Activated CD8-positive, alpha-beta T cell treated with anti-CD3 and anti-CD28 coated beads, Interleukin-2, amount 10 ng/mL, durations not matched to agents 7 days and 5 days (primary cell): ENCODE results near the gene ESPN. TPM values are rescaled to one million over a fixed set of nuclear protein-coding genes. Genes with fewer than 3 reads are reported as not detected.

Experiments
- ATAC-seq: fragments of 150-1000 bp; cut with Tn5 transposase; one replicate; pipeline ENCODE4 v1.10.0; 2021; ENCODE audit warnings: moderate library complexity
- CTCF ChIA-PET: fragments of 350-600 bp; sonication (Branson Sonifier 250); formaldehyde crosslinking; loops from one replicate; lab custom pipeline; 2021; ENCODE audit warnings: antibody characterized with exemption; lab: Charles Lee
- POLR2A ChIA-PET: fragments of 350-600 bp; sonication (Branson Sonifier 250); formaldehyde crosslinking; loops from one replicate; lab custom pipeline; 2021; ENCODE audit warnings: antibody characterized with exemption; lab: Charles Lee
- DNase-seq: peaks from one replicate; pipeline ENCODE4 v3.0.0-alpha.2; 2020
- H3K27ac Mint-ChIP-seq: one replicate; pipeline ENCODE4 v1.8.0; 2021; ENCODE audit warnings: mild to moderate bottlenecking, mixed read lengths
- H3K27me3 Mint-ChIP-seq: one replicate; pipeline ENCODE4 v1.8.0; 2021; ENCODE audit warnings: low read depth, mixed read lengths
- H3K36me3 Mint-ChIP-seq: one replicate; pipeline ENCODE4 v1.8.0; 2021; ENCODE audit warnings: low read depth, mixed read lengths
- H3K4me1 Mint-ChIP-seq: one replicate; pipeline ENCODE4 v1.8.0; 2021; ENCODE audit warnings: low read depth, mixed read lengths
- H3K4me3 Mint-ChIP-seq: one replicate; pipeline ENCODE4 v1.8.0; 2021; ENCODE audit warnings: mild to moderate bottlenecking, mixed read lengths
- H3K9me3 Mint-ChIP-seq: one replicate; pipeline ENCODE4 v1.8.0; 2022; ENCODE audit warnings: mixed read lengths; ENCODE audit not compliant: insufficient read depth
- total RNA-seq, 2 experiments: library from RNA; stranded (reverse); gene quantifications; one replicate each; pipeline ENCODE4 v1.2.3, GENCODE V29; 2021

ESPN gene
- total RNA-seq, 2 experiments from 2014 or later = 0.61 to 1.0 TPM

DNA sequence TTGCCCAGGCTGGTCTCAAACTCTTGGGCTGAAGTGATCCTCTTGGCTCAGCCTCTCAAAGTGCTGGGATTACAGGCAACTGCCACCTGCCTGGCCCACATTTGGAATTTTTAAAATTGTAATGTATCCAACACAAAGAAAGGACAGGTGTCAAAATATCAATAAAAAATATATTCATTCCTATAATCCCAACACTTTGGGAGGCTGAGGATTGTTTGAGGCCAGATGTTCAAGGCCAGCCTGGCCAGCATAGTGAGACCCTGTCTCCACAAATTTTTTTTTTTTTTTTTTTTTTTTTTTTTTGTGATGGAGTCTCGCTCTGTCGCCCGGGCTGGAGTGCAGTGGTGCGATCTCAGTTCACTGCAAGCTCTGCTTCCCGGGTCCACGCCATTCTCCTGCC lies 14.8 kb upstream of the ESPN start:
- ChIA-PET POLR2A (no interaction called here), CTCF (interaction anchor here (1.3 to 3.6 kb wide), 2 partner anchors 61 to 164 kb away, joined by 3 to 11 read pairs; no protein-coding TSS in a partner anchor)
- peaks cover 32% of the 10 kb centered on the region for H3K27me3 Mint-ChIP-seq

GRCh38 chr1:6410248-6410893 lies 14.2 kb upstream of the ESPN start:
- no peaks in the 10 kb centered on the region for H3K9me3 Mint-ChIP-seq
- H3K4me1 Mint-ChIP-seq = peaks cover 12% of the 10 kb centered on the region
- no peak overlapping the region for H3K4me3 Mint-ChIP-seq
- DNase-seq = no peak
- H3K27me3 Mint-ChIP-seq = peaks cover 35% of the 10 kb centered on the region
- H3K27ac Mint-ChIP-seq = no peak overlapping the region
- no peak for ATAC-seq
- no peaks in the 10 kb centered on the region for H3K36me3 Mint-ChIP-seq
- POLR2A ChIA-PET = no interaction called here
- CTCF ChIA-PET = interaction anchor here (0.6 to 4.7 kb wide), 3 partner anchors 13 to 165 kb away, joined by 3 to 21 read pairs (median 11); no protein-coding TSS in a partner anchor

More for the DNA sequence above, 14.8 kb upstream of the ESPN start:
- Mint-ChIP-seq H3K9me3 (no peaks in the 10 kb centered on the region), H3K4me1 (peaks cover 9% of the 10 kb centered on the region), H3K36me3 (no peaks in the 10 kb centered on the region), H3K27ac (no peak overlapping the region), H3K4me3 (no peak overlapping the region)
- ATAC-seq (no peak), DNase-seq (no peak)

- Mint-ChIP-seq H3K27ac (no peak overlapping the region), H3K4me3 (no peak overlapping the region), H3K4me1 (peaks cover 15% of the 10 kb centered on the region), H3K36me3 (no peaks in the 10 kb centered on the region), H3K27me3 (peaks cover 55% of the 10 kb centered on the region), H3K9me3 (no peaks in the 10 kb centered on the region)
- ChIA-PET POLR2A (no interaction called here), CTCF (interaction anchor here (1.2 to 4.7 kb wide), 7 partner anchors 8 to 167 kb away, joined by 4 to 21 read pairs (median 8); no protein-coding TSS in a partner anchor)
- ATAC-seq (no peak), DNase-seq (no peak)
Measured at GRCh38 chr1:6412896-6413295, 11.7 kb upstream of the ESPN start.

DNA sequence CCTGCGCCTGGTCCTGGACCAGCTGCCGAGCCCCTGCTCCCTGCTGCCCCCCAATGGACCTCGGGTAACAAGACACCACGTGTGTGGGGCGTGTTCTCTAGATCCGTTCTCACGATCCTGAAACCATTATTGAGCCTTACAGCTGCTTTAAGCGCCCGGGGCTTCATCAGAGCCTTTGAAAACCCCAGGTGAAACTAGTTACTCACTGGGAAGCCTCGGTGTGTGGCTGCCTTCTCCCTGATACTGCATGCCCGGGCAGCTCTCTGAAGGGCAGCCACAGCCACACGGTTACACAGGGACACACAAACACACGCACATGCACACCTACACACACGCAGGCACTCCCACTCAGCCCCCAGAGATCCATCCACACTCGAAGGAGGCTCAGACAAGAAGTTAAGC lies 10.1 kb upstream of the ESPN start:
- H3K9me3 Mint-ChIP-seq = no peaks in the 10 kb centered on the region
- no peak overlapping the region for H3K27ac Mint-ChIP-seq
- ATAC-seq (peak; percentile 85), DNase-seq (peak; percentile 66)
- H3K27me3 Mint-ChIP-seq = peaks cover 59% of the 10 kb centered on the region
- H3K4me1 Mint-ChIP-seq = peaks cover 15% of the 10 kb centered on the region
- CTCF ChIA-PET = interaction anchor here (0.8 to 4.7 kb wide), 16 partner anchors 9 to 169 kb away, joined by 3 to 21 read pairs (median 4); no protein-coding TSS in a partner anchor
- H3K4me3 Mint-ChIP-seq = no peak overlapping the region
- H3K36me3 Mint-ChIP-seq = no peaks in the 10 kb centered on the region
- POLR2A ChIA-PET = no interaction called here

DNA sequence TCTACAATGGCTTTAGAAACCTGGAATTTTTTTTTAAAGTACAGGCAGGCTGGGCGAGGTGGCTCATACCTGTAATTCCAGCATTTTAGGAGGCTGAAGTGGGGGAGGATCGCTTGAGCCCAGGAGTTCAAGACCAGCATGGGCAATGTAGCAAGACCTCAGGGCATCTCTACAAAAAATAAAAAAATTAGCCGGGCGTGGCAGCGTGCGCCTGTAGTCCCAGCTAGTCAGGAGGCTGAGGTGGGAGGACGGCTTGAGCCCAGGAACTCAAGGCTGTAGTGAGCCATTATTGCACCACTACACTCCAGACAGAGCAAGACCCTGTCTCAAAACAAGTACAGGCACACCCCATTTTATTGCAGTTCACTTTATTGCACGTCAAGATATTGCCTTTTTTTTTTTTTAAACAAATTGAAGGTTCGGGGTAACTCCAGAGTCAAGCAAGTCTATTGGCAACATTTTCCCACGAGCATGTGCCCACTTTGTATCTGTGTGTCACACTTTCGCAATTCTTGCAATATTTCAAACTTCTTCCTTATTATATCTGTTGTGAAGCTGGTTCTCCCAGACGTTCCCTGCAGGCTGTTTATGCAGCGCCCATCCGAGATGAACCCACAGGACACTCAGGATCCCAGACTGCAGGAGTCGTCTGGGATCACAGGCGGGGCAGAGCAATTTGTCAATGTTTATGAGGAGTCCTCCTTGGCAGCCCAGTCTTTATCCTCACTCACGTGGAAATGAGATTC lies 9.5 kb upstream of the ESPN start:
- peaks cover 61% of the 10 kb centered on the region for H3K27me3 Mint-ChIP-seq
- H3K9me3 Mint-ChIP-seq = no peaks in the 10 kb centered on the region
- H3K27ac Mint-ChIP-seq = no peak overlapping the region

DNA sequence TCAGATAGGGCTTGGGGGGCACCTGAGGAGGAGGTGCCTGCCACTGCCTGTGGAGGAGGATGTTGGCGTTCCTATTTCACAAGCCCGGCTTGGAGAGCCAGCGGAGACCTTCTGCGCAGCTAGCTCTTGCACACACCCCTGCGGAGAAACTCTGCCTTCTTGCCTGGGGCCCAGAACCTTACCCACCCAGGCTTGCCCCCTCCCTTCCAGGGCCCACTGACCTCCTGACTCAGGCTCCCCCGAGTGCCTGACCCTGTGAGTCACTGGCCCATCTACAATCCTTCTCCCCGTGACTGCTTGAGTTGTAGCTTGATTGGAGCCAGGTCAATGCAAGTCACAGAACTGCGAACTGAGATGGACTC lies 8.3 kb upstream of the ESPN start:
- Mint-ChIP-seq H3K27ac (no peak overlapping the region), H3K27me3 (peaks cover 66% of the 10 kb centered on the region), H3K9me3 (no peaks in the 10 kb centered on the region), H3K4me1 (peaks cover 20% of the 10 kb centered on the region), H3K36me3 (no peaks in the 10 kb centered on the region), H3K4me3 (no peak overlapping the region)
- no peak for ATAC-seq
- ChIA-PET POLR2A (no interaction called here), CTCF (interaction anchor here (1.1 kb wide), 1 partner anchor 21 kb away, joined by 3 read pairs; no protein-coding TSS in a partner anchor)
- DNase-seq = no peak

More for the DNA sequence above, 9.5 kb upstream of the ESPN start:
- no peaks in the 10 kb centered on the region for H3K36me3 Mint-ChIP-seq
- H3K4me3 Mint-ChIP-seq = no peak overlapping the region
- no peak for DNase-seq
- no peak for ATAC-seq
- peaks cover 15% of the 10 kb centered on the region for H3K4me1 Mint-ChIP-seq
- ChIA-PET CTCF (interaction anchor here (0.9 to 4.7 kb wide), 14 partner anchors 8 to 169 kb away, joined by 3 to 21 read pairs (median 6); no protein-coding TSS in a partner anchor), POLR2A (no interaction called here)

GRCh38 chr1:6416906-6417305 lies 7.7 kb upstream of the ESPN start:
- ChIA-PET CTCF (interaction anchor here (1.1 kb wide), 1 partner anchor 21 kb away, joined by 3 read pairs; no protein-coding TSS in a partner anchor), POLR2A (no interaction called here)
- H3K36me3 Mint-ChIP-seq = no peaks in the 10 kb centered on the region
- no peak overlapping the region for H3K27ac Mint-ChIP-seq
- no peak overlapping the region for H3K4me3 Mint-ChIP-seq
- no peak for DNase-seq
- H3K4me1 Mint-ChIP-seq = peaks cover 24% of the 10 kb centered on the region
- no peaks in the 10 kb centered on the region for H3K9me3 Mint-ChIP-seq
- H3K27me3 Mint-ChIP-seq = peaks cover 70% of the 10 kb centered on the region
- no peak for ATAC-seq

GRCh38 chr1:6417961-6418667 lies 6.5 kb upstream of the ESPN start:
- DNase-seq = no peak
- CTCF ChIA-PET = no interaction called here
- Mint-ChIP-seq H3K4me3 (no peak overlapping the region), H3K9me3 (no peaks in the 10 kb centered on the region), H3K27ac (no peak overlapping the region), H3K4me1 (peaks cover 24% of the 10 kb centered on the region), H3K27me3 (peaks cover 69% of the 10 kb centered on the region), H3K36me3 (no peaks in the 10 kb centered on the region)
- POLR2A ChIA-PET = no interaction called here
- ATAC-seq = no peak

DNA sequence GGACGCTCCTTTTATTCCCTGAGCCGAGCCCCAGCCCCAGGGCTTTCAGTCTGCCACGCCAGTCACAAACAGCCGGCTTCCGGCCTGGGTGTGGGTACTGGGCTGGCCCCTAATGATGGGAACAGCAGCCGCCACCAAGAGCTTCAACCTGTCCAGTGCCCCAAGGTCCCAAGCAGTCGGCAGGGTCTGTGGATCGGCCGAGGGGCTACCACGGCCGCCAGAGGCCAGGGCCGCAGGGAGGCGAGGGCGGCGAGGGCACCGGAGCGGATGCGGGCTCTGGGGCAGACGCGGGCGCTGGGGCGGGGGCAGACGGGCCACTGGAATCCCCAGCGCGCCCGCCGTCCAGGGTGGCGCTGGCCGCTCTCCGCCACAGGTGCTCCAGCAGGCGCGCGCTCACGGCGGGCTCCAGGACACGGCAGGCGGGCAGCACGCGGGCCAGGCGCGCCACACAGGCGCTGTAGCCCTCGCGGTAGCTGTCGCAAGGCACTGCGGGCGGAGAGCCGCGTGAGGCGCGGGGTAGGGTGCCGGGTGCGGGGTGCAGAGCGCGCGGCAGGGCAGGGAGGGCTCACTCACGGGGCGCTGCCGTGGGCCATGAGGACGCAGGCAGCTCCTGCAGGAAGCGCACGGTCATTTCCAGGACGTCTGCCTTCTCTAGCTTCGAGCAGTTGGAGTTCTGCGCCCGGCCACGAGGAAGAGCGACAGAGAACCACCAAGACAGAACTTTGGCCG lies 5.7 kb upstream of the ESPN start:
- Mint-ChIP-seq H3K4me1 (peaks cover 25% of the 10 kb centered on the region), H3K9me3 (no peaks in the 10 kb centered on the region), H3K27me3 (peaks cover 71% of the 10 kb centered on the region), H3K27ac (no peak overlapping the region), H3K36me3 (no peaks in the 10 kb centered on the region), H3K4me3 (no peak overlapping the region)
- ChIA-PET CTCF (interaction anchor here (0.9 to 5.6 kb wide), 4 partner anchors 14 to 172 kb away, joined by 3 to 103 read pairs (median 4); no protein-coding TSS in a partner anchor), POLR2A (no interaction called here)
- no peak for DNase-seq
- ATAC-seq = no peak

GRCh38 chr1:6419397-6419803 lies 5.2 kb upstream of the ESPN start:
- CTCF ChIA-PET = interaction anchor here (0.9 to 5.6 kb wide), 4 partner anchors 14 to 173 kb away, joined by 3 to 103 read pairs (median 4); no protein-coding TSS in a partner anchor
- POLR2A ChIA-PET = no interaction called here
- Mint-ChIP-seq H3K27ac (no peak overlapping the region), H3K27me3 (peaks cover 72% of the 10 kb centered on the region), H3K4me3 (no peak overlapping the region), H3K9me3 (no peaks in the 10 kb centered on the region), H3K36me3 (no peaks in the 10 kb centered on the region), H3K4me1 (peaks cover 27% of the 10 kb centered on the region)
- ATAC-seq (peak; percentile 17), DNase-seq (no peak)
